Adipose tissue (tissue), 3 donors: ENCODE measurements around the gene ATP6AP1. TPM values are rescaled to one million over a fixed set of nuclear protein-coding genes. Genes with fewer than 3 reads are reported as not detected.

ENCODE experiments used
- H3K27ac ChIP-seq: one replicate; pipeline ENCODE4 v1.5.1; 2013; ENCODE audit warnings: low read depth, low read length
- WGBS, 3 donors: extraction: QIAGEN DNeasy Blood & Tissue Kit; methylation state at CpG; one replicate each; pipeline ENCODE4 v1.1.7; 2013; 5-methylcytosine and 5-hydroxymethylcytosine counted together
- polyA plus RNA-seq, 3 donors: library from polyadenylated mRNA; stranded (reverse); fragments of 200-250 nt; gene quantifications; one replicate each; pipeline ENCODE4 v1.2.3, GENCODE V29; 2013
- donor health status: healthy with polysubstance abuse.
- donor health status: Bipolar disorder and iron deficiency.
- donor health status: healthy.

Gene ATP6AP1
- polyA plus RNA-seq, 3 donors: 30.9 to 68.7 (median 45.9) TPM

GRCh38 chrX:154477891-154478477, 49.5 kb downstream of the ATP6AP1 start:
- H3K27ac ChIP-seq: no peak overlapping the region
- 55 to 72% (median 58%) methylated on average over 20 to 24 of the region's 24 CpGs for WGBS, 3 donors

- H3K27ac ChIP-seq: no peak within 1 kb of the TSS
- WGBS, 3 donors: 2 to 31% (median 7%) methylated on average over 31 to 85 of the region's 85 CpGs
Observed at GRCh38 chrX:154478728-154479622, 50.5 kb downstream of the ATP6AP1 start, which contains the start of gene LAGE3. LAGE3 (minus strand) TSS chrX:154479281; CDS start chrX:154478915, 366 bp downstream.

DNA sequence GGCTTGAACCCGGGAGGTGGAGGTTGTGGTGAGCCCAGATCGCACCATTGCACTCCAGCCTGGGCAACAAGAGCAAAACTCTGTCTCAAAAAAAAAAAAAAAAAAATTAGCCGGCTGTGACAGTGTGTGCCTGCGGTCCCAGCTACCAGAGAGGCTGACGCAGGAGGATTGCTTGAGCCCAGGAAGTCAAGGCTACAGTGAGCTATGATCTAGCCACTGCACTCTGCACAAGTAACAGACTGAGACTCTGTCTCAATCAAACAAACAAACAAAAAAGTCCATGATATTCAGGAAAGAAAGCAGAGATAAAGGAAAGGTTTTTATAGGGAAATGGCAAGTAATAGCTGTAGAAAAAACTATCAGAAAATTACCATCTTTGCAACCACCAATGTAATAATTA, 52.7 kb downstream of the ATP6AP1 start:
- no peak overlapping the region for H3K27ac ChIP-seq
- 90 to 93% (median 91%) methylated on average over 4 to 5 of the region's 5 CpGs for WGBS, 3 donors

DNA sequence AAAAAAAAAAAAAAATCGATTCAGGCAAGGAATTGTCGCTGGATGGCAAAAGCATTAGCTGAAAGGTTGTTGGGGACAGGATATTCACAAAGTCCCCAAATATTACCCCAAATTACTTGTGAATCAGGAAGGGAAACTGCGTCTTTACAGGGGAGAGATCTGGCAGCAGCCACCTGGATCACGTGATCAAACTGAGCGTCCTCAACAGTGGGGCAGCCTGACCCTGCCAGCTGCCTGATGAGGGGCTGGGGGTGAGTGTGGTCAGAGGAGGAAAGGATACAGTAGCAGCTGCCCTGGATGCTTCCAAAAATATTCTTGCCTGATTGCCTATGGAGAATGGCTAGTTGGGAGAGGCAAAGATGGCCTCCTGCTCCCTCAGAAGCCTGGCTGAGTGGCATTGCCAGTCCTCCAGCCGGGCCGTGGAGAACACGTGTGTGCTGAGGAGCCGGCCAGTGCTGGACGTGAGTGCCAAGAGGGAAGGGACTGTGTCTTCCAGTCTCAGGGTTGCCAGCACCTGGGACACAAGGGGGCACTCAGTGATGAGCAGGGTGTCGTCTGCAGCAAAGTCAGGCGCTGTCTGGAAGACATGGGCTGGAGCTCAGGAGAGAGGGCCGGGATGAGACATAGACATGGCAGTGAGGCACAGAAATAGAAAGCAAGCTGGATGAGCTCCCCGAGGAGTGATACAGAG, 53.6 kb downstream of the ATP6AP1 start:
- H3K27ac ChIP-seq: no peak overlapping the region
- WGBS, 3 donors: 78 to 85% (median 83%) methylated on average over 14 of the region's 14 CpGs

DNA sequence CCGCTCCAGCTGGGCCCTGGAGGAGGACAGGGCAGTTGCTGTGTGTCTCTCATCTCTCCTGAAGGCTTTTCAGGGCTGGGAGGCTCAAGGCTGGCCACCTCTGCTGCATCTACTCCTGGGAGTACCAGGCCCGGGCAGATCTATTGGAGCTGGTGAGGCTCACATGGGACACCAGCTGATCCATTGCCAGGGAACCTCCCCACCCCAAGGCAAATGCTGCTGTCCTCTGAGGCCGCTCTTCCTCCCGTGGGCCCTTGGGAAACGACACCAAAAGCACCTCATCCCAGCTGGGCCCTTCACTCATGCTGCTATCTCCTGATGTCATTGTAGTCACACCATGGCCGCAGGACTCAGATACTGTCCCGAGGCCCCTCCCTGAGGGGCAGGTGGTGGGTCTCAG, 54.3 kb downstream of the ATP6AP1 start:
- WGBS, 3 donors: 70 to 84% (median 82%) methylated on average over 2 to 7 of the region's 7 CpGs
- no peak overlapping the region for H3K27ac ChIP-seq

- 81 to 90% (median 83%) methylated on average over 6 to 7 of the region's 7 CpGs for WGBS, 3 donors
- H3K27ac ChIP-seq: no peak overlapping the region
Observed at GRCh38 chrX:154483325-154483724, 54.8 kb downstream of the ATP6AP1 start.

DNA sequence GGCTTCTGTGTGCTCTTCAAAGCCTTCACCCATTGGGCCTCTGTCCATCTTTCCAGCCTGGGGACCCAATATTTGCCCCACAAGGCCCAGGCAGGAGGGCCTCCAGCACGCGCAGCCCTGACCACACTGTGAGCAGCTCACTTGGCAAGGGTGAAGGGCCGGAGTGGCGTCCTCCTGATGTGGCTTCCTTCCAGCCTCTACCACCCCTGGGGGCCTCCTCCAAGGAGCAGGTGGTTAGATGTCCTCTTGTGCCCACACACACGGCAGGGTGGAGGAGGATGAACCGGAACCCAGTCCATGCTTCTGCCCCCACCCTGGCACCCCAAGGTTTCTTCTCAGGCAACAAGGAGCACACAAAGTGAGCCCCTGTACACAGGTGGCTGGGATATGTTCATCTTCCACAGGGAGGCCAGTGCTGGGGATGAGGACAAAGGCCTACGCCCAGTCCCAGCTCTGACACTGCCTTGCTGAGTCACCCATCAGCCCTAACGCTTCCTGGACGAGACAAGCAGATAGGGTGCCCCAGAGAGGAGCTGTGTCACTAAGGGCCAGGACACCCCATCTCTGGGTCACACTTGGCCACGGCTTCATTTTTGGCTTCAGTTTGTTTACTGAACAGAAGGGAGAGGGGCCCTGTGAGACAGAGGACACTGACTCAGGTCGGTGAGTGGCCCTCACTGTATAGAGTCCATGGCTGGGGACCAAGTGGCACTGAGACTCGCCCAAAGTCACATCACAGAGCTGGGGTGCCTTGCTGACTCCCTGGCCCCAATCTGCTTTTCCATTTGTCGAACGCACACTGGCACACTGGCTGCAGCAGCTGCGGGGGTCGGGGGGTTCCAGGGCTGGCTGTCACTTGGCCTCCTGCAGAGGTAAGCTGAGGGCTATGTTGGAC, 56.0 kb downstream of the ATP6AP1 start:
- WGBS, 3 donors: 75 to 85% (median 77%) methylated on average over 12 to 16 of the region's 16 CpGs
- no peak overlapping the region for H3K27ac ChIP-seq

DNA sequence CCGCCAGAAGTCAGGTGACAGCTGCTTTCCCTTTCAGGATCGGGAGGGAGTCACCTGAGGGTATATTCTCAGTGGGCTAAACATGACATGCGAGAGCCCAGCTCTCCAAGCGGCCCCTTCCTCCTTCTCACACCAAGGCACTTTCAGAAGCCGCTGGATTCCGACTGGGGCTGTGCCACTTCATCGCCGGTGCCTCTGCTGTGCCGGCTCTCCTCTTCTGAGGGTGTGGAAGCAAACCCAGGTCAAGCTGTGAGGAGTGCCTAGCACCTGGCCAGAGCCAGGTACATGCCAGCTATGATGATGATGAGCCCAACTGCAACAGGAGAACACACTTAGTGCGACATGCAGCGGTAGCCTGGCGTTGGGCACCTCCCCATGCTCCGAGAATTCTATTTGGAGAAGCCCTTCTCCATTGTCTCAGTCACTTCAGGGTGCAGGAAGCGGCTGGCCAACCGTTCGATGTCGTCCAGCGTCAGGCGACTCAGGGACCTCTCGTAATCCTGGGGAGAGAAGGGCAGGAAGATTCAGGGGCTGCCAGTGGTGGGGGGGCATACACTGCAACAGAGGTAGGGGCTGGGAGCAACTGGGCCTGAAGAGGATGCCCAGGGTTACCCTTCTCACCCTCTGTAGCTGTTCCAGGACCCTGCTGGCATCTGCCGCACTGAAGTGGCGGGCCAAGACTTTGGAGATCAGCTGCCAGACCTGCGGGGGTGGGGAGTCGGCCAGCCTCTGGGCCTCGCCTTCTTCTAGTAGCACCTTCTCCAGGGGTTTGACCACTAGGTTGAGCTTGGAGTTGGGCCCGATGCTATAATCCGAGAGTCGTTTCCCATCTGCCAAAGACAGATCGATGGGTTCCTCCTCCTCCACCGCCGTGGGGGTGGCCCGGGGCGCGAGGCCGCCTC, 56.9 kb downstream of the ATP6AP1 start:
- H3K27ac ChIP-seq: no peak overlapping the region

DNA sequence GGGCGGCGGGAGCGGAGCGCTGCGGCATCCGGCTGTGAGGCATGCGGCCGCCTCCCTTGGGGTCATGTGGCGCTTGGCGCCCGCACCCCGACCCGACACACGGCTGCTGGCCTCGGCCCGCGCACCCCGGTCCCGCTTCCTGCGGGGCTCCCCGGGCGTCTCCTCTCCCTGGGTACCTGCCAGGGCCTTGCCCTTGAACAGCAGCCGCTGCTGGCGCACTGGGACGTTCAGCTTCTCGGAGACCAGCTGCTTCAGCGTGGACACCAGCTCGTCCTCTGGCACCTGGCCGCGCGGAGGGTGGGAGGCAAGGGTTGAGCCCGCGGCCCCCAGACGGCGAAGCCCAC, 57.5 kb downstream of the ATP6AP1 start:
- H3K27ac ChIP-seq: no peak overlapping the region
- 0 to 52% (median 3%) methylated on average over 18 to 35 of the region's 35 CpGs for WGBS, 3 donors

More for the DNA sequence above, 56.9 kb downstream of the ATP6AP1 start:
- WGBS, 3 donors: 44 to 64% (median 49%) methylated on average over 29 to 35 of the region's 35 CpGs

Other genes with a start within 250 kb of the ATP6AP1 start
- gene OPN1MW, start 246.1 kb upstream of the ATP6AP1 start, polyA plus RNA-seq: not detected
- gene OPN1MW2, start 208.9 kb upstream of the ATP6AP1 start, polyA plus RNA-seq: not detected
- gene OPN1MW3, start 171.1 kb upstream of the ATP6AP1 start, polyA plus RNA-seq: not detected
- gene TEX28, start 133.6 kb upstream of the ATP6AP1 start, polyA plus RNA-seq: not detected
- gene TKTL1, start 132.9 kb upstream of the ATP6AP1 start, polyA plus RNA-seq: under 1 TPM; 0.05 to 0.40 (median 0.11) TPM
- 100 to 1,000 TPM; 118 to 552 (median 446) TPM for gene FLNA, start 54.0 kb upstream of the ATP6AP1 start, polyA plus RNA-seq
- gene EMD, start 49.4 kb upstream of the ATP6AP1 start, polyA plus RNA-seq: 100 to 1,000 TPM in 1 of 3 donors, 10 to 100 TPM in 2; 66.4 to 115 (median 90.5) TPM
- 1,000 to 10,000 TPM; 6,483 to 8,176 (median 7,781) TPM for gene RPL10, start 30.3 kb upstream of the ATP6AP1 start, polyA plus RNA-seq
- 10 to 100 TPM in 2 of 3 donors, 1 to 10 TPM in 1; 7.5 to 26.6 (median 18.6) TPM for gene DNASE1L1, start 19.4 kb upstream of the ATP6AP1 start, polyA plus RNA-seq
- gene TAFAZZIN, start 17.1 kb upstream of the ATP6AP1 start, polyA plus RNA-seq: 10 to 100 TPM; 22.4 to 45.8 (median 35.2) TPM
- 10 to 100 TPM; 50.7 to 95.3 (median 94.8) TPM for gene GDI1, start 8.5 kb downstream of the ATP6AP1 start, polyA plus RNA-seq
- 100 to 1,000 TPM in 2 of 3 donors, 10 to 100 TPM in 1; 52.0 to 111 (median 106) TPM for gene FAM50A, start 15.5 kb downstream of the ATP6AP1 start, polyA plus RNA-seq
- gene PLXNA3, start 29.6 kb downstream of the ATP6AP1 start, polyA plus RNA-seq: 10 to 100 TPM in 1 of 3 donors, 1 to 10 TPM in 2; 6.3 to 11.6 (median 9.7) TPM
- gene LAGE3, start 50.6 kb downstream of the ATP6AP1 start, polyA plus RNA-seq: 10 to 100 TPM; 20.6 to 30.0 (median 23.1) TPM
- gene UBL4A, start 57.9 kb downstream of the ATP6AP1 start, polyA plus RNA-seq: 10 to 100 TPM; 20.6 to 35.4 (median 24.3) TPM
- gene SLC10A3, start 62.0 kb downstream of the ATP6AP1 start, polyA plus RNA-seq: 10 to 100 TPM; 19.4 to 26.7 (median 25.0) TPM
- 10 to 100 TPM; 48.9 to 61.5 (median 49.3) TPM for gene FAM3A, start 87.6 kb downstream of the ATP6AP1 start, polyA plus RNA-seq
- 10 to 100 TPM; 17.6 to 88.4 (median 33.6) TPM for gene G6PD, start 118.2 kb downstream of the ATP6AP1 start, polyA plus RNA-seq
- 10 to 100 TPM; 10.6 to 29.0 (median 20.2) TPM for gene IKBKG, start 118.9 kb downstream of the ATP6AP1 start, polyA plus RNA-seq
- under 1 TPM in 1 of 3 donors, not detected in 2; 0.51 TPM for gene CTAG1A, start 156.5 kb downstream of the ATP6AP1 start, polyA plus RNA-seq
- under 1 TPM in 1 of 3 donors, not detected in 2; 0.59 TPM for gene CTAG1B, start 190.6 kb downstream of the ATP6AP1 start, polyA plus RNA-seq
- gene CTAG2, start 224.9 kb downstream of the ATP6AP1 start, polyA plus RNA-seq: 1 to 10 TPM in 1 of 3 donors, not detected in 2; 8.5 TPM